ENCODE data around the gene BMPR1B.
"Not testable (repeated sequence)": the region's sequence is repeated elsewhere in the genome, so short reads cannot be mapped to it uniquely, and the experiment has no call there.

BMPR1B gene

GRCh38 chr4:94841166-94841863, 83.6 kb downstream of the BMPR1B start:
- DNase-seq, result not testable (repeated sequence)

- DNase-seq, result no peak
These were observed 84.1 kb downstream of the BMPR1B start for GRCh38 chr4:94841864-94842221.

- no peak for DNase-seq
These were observed 85.5 kb downstream of the BMPR1B start for GRCh38 chr4:94843216-94843615.

GRCh38 chr4:94848326-94848725, 90.6 kb downstream of the BMPR1B start:
- no peak for DNase-seq

- DNase-seq, result no peak
These were observed 92.1 kb downstream of the BMPR1B start for GRCh38 chr4:94849901-94850300.

GRCh38 chr4:94852616-94853015, 94.9 kb downstream of the BMPR1B start:
- no peak for DNase-seq

GRCh38 chr4:94856030-94856429, 98.3 kb downstream of the BMPR1B start:
- no peak for DNase-seq

GRCh38 chr4:94870146-94870545, 112.4 kb downstream of the BMPR1B start:
- no peak for DNase-seq

- DNase-seq, result no peak
These were observed 114.0 kb downstream of the BMPR1B start for GRCh38 chr4:94871644-94872305.

GRCh38 chr4:94877973-94878372, 120.2 kb downstream of the BMPR1B start:
- no peak for DNase-seq

GRCh38 chr4:94880956-94881355, 123.2 kb downstream of the BMPR1B start:
- no peak for DNase-seq

GRCh38 chr4:94882756-94883155, 125.0 kb downstream of the BMPR1B start:
- DNase-seq, result no peak

- no peak for DNase-seq
These were observed 129.3 kb downstream of the BMPR1B start for GRCh38 chr4:94887027-94887426.

GRCh38 chr4:94889523-94889922, 131.8 kb downstream of the BMPR1B start:
- DNase-seq, result no peak

GRCh38 chr4:94889946-94890345, 132.2 kb downstream of the BMPR1B start:
- no peak for DNase-seq

GRCh38 chr4:94890579-94890978, 132.8 kb downstream of the BMPR1B start:
- no peak for DNase-seq

- DNase-seq, result no peak
These were observed 134.3 kb downstream of the BMPR1B start for GRCh38 chr4:94892051-94892450.

GRCh38 chr4:94895081-94895480, 137.3 kb downstream of the BMPR1B start:
- DNase-seq, result no peak

- no peak for DNase-seq
These were observed 139.3 kb downstream of the BMPR1B start for GRCh38 chr4:94897023-94897422.

GRCh38 chr4:94905511-94905910, 147.8 kb downstream of the BMPR1B start:
- no peak for DNase-seq

- DNase-seq, result no peak
These were observed 151.9 kb downstream of the BMPR1B start for GRCh38 chr4:94909645-94910044.

GRCh38 chr4:94911106-94911505, 153.4 kb downstream of the BMPR1B start:
- no peak for DNase-seq

- no peak for DNase-seq
These were observed 154.9 kb downstream of the BMPR1B start for GRCh38 chr4:94912606-94913005.

- no peak for DNase-seq
These were observed 155.6 kb downstream of the BMPR1B start for GRCh38 chr4:94913316-94913715.

GRCh38 chr4:94917146-94917545, 159.4 kb downstream of the BMPR1B start:
- DNase-seq, result no peak
